HepG2 (cell line): ENCODE results near the gene C5.

Experiments used
- MTA3 ChIP-seq: sonication (generic); formaldehyde crosslinking; IDR thresholded peaks from 2 replicates; pipeline ENCODE4 v1.4.0; 2020; ENCODE audit warnings: missing genetic modification reagents
- POLR2A ChIP-seq, 2 experiments: IDR thresholded peaks; 2 replicates each; pipeline ENCODE4 v1.6.1; 2011; ENCODE audit warnings: low read depth in 2 of 2, low read length in 2 of 2, mild to moderate bottlenecking in 1 of 2, moderate library complexity in 1 of 2; ENCODE audit not compliant: insufficient read depth in 1 of 2

DNA sequence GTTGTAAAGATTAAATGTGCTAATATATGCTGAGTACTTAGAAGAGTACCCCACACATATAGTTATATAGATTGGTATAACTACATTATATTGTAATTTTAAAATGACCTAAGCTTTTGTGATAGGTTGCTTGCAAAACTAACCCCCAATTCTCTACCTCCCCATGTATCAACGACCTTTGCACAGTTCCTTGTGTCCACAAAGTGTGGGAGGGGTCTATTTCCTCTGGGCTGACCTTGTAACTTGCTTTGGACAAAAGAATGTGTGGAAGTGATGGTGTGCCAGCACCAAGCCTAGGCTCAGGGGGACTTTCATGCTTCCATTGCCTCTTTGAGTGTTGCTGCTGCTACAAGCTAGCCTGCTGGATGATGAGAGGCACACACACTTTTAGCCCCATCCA, 20.6 kb downstream of the C5 start:
- TF ChIP-seq POLR2A (IDR thresholded peaks at IDR 0.05; ENCODE audit: insufficient read depth in 1 of 2, low read depth in 2 of 2, low read length in 2 of 2) (no peak), MTA3 (no peak)
